SK-N-SH (cell line): ENCODE data around the gene GGACT. TPM values are rescaled to one million over a fixed set of nuclear protein-coding genes. Genes with fewer than 3 reads are reported as not detected.

Experiments
- CTCF ChIA-PET: fragments of 300-600, 350-600 bp; formaldehyde crosslinking; extraction: SDS; loops from one replicate; lab custom pipeline; 2021; lab: Yijun Ruan, JAX
- POLR2A ChIA-PET: fragments of 350-600 bp; sonication (Branson Sonifier 250); formaldehyde crosslinking; extraction: SDS; loops from one replicate; lab custom pipeline; 2020; ENCODE audit warnings: antibody characterized with exemption, inconsistent platforms; lab: Yijun Ruan, JAX
- DNase-seq: peaks from one replicate; pipeline ENCODE4 v3.0.0; 2012
- H2AFZ ChIP-seq: fragments of 200-600 bp; sonication (generic); 2 replicates; pipeline ENCODE4 v1.8.1; 2016; ENCODE audit warnings: antibody characterized with exemption, mild to moderate bottlenecking, low read depth
- H3F3A ChIP-seq: fragments of 200-600 bp; sonication (generic); replicated peaks from 2 replicates; pipeline ENCODE3; 2016; ENCODE audit warnings: antibody characterized with exemption, mild to moderate bottlenecking; ENCODE audit not compliant: insufficient read depth
- H3K27ac ChIP-seq, 2 experiments: fragments of 200-500 bp in 1 of 2; fragments of 200-600 bp in 1 of 2; sonication (Bioruptor generic) in 1 of 2; sonication (generic), shearing (Covaris generic) in 1 of 2; 2 replicates each; pipeline versions ENCODE4 v1.5.1 to v1.6.1; 2014 to 2016; ENCODE audit warnings: low read depth in 2 of 2, inconsistent platforms in 1 of 2, low read length in 1 of 2, mild to moderate bottlenecking in 1 of 2, mixed read lengths in 1 of 2
- H3K27me3 ChIP-seq: fragments of 200-600 bp; sonication (generic), shearing (Covaris generic); 2 replicates; pipeline ENCODE4 v1.6.1; 2016; ENCODE audit warnings: mixed run types; ENCODE audit not compliant: insufficient read depth
- H3K36me3 ChIP-seq, 2 experiments: fragments of 200-500 bp in 1 of 2; fragments of 200-600 bp in 1 of 2; sonication (Bioruptor generic) in 1 of 2; sonication (generic) in 1 of 2; replicated peaks in 1 of 2; 2 replicates each; pipeline versions ENCODE3 to v1.5.1; 2014 to 2016; ENCODE audit warnings: low read length in 1 of 2, mild to moderate bottlenecking in 1 of 2; ENCODE audit not compliant: insufficient read depth in 2 of 2, control insufficient read depth in 1 of 2
- H3K4me1 ChIP-seq, 2 experiments: fragments of 200-500 bp in 1 of 2; fragments of 200-600 bp in 1 of 2; sonication (Bioruptor generic) in 1 of 2; sonication (generic), shearing (Covaris generic) in 1 of 2; 2 replicates each; pipeline versions ENCODE4 v1.5.1 to v1.6.1; 2014 to 2016; ENCODE audit warnings: low read depth in 1 of 2, low read length in 1 of 2, mixed run types in 1 of 2; ENCODE audit not compliant: insufficient read depth in 2 of 2, control insufficient read depth in 1 of 2
- H3K4me2 ChIP-seq: fragments of 200-600 bp; sonication (generic), shearing (Covaris generic); 2 replicates; pipeline ENCODE4 v1.6.1; 2017; ENCODE audit warnings: mixed run types
- H3K4me3 ChIP-seq, 2 experiments: fragments of 200-500 bp in 1 of 2; fragments of 200-600 bp in 1 of 2; sonication (Bioruptor generic) in 1 of 2; sonication (generic), shearing (Covaris generic) in 1 of 2; 2 replicates each; pipeline versions ENCODE4 v1.5.1 to v1.8.1; 2014 to 2016; ENCODE audit warnings: low read depth in 2 of 2, inconsistent platforms in 1 of 2, low read length in 1 of 2, mild to moderate bottlenecking in 1 of 2, mixed read lengths in 1 of 2, moderate library complexity in 1 of 2
- H3K79me2 ChIP-seq: fragments of 200-600 bp; sonication (generic); 2 replicates; pipeline ENCODE4 v1.8.1; 2017; ENCODE audit warnings: mild to moderate bottlenecking; ENCODE audit not compliant: insufficient read depth
- H3K9ac ChIP-seq: fragments of 200-600 bp; sonication (generic); 2 replicates; pipeline ENCODE4 v1.6.1; 2017; ENCODE audit warnings: mixed run types
- H3K9me2 ChIP-seq: fragments of 200-600 bp; sonication (generic); 2 replicates; pipeline ENCODE4 v1.6.1; 2017; ENCODE audit warnings: mixed run types
- H3K9me3 ChIP-seq: fragments of 200-600 bp; sonication (generic); 2 replicates; pipeline ENCODE4 v1.6.1; 2017; ENCODE audit warnings: mixed run types, mild to moderate bottlenecking, moderate library complexity
- H4K20me1 ChIP-seq: fragments of 200-600 bp; sonication (generic); 2 replicates; pipeline ENCODE4 v1.6.1; 2017; ENCODE audit warnings: mild to moderate bottlenecking, mixed run types; ENCODE audit not compliant: insufficient read depth
- FOSL2 ChIP-seq: IDR thresholded peaks from 2 replicates; pipeline ENCODE4 v1.4.0; 2012; ENCODE audit warnings: low read depth, mild to moderate bottlenecking, moderate library complexity, borderline replicate concordance
- FOXJ3 ChIP-seq: sonication (generic); formaldehyde crosslinking; IDR thresholded peaks from 2 replicates; pipeline ENCODE4 v1.5.1; 2020; ENCODE audit warnings: mild to moderate bottlenecking, missing genetic modification reagents
- GATA2 ChIP-seq: sonication (generic); formaldehyde crosslinking; IDR thresholded peaks from 2 replicates; pipeline ENCODE4 v1.5.0; 2020; ENCODE audit warnings: mild to moderate bottlenecking, missing genetic modification reagents
- JUND ChIP-seq: IDR thresholded peaks from 2 replicates; pipeline ENCODE4 v1.4.0; 2012
- MEF2A ChIP-seq: IDR thresholded peaks from 2 replicates; pipeline ENCODE4 v1.4.0; 2012; ENCODE audit warnings: low read depth, borderline replicate concordance
- MXI1 ChIP-seq: IDR thresholded peaks from 2 replicates; pipeline ENCODE4 v1.6.1; 2012; ENCODE audit warnings: mild to moderate bottlenecking, low read depth, low read length, improper control_type of control experiment
- NFIC ChIP-seq: IDR thresholded peaks from 2 replicates; pipeline ENCODE4 v1.4.0; 2012; ENCODE audit warnings: borderline replicate concordance
- NRF1 ChIP-seq: IDR thresholded peaks from 2 replicates; pipeline ENCODE4 v1.6.1; 2012; ENCODE audit warnings: low read depth, mild to moderate bottlenecking, low read length
- POLR2AphosphoS5 ChIP-seq: IDR thresholded peaks from 2 replicates; pipeline ENCODE4 v1.6.1; 2012; ENCODE audit warnings: low read depth, low read length
- TCF12 ChIP-seq: IDR thresholded peaks from 2 replicates; pipeline ENCODE4 v1.4.0; 2012
- WGBS: methylation state at CpG from one replicate; pipeline ENCODE4 v1.1.6; 2017; ENCODE audit warnings: low lambda C conversion rate; 5-methylcytosine and 5-hydroxymethylcytosine counted together
- polyA plus RNA-seq, 3 experiments: library from polyadenylated mRNA; depleted of rRNA; stranded (reverse); fragments of >200 nt; gene quantifications; 2 replicates each; pipeline ENCODE4 v1.2.3, GENCODE V29; 2012
- TF ChIP-seq, protein P1 (sequence below): fragments of 200-600 bp; sonication (generic); IDR thresholded peaks from 2 replicates; pipeline ENCODE4 v1.6.1; 2017; ENCODE audit warnings: antibody characterized with exemption, mild to moderate bottlenecking, moderate library complexity
- TF ChIP-seq, protein P2 (sequence below): IDR thresholded peaks from 2 replicates; pipeline ENCODE4 v1.4.0; 2012; ENCODE audit warnings: low read depth
- TF ChIP-seq, protein P3 (sequence below): IDR thresholded peaks from 2 replicates; pipeline ENCODE4; 2012
- TF ChIP-seq, protein P4 (sequence below): IDR thresholded peaks from 2 replicates; pipeline ENCODE4 v1.4.0; 2012; ENCODE audit warnings: low read depth, borderline replicate concordance

The GGACT gene
- polyA plus RNA-seq, 1 of the 3 experiments (the other 2 are of a cell fraction), result 7.1 TPM

DNA sequence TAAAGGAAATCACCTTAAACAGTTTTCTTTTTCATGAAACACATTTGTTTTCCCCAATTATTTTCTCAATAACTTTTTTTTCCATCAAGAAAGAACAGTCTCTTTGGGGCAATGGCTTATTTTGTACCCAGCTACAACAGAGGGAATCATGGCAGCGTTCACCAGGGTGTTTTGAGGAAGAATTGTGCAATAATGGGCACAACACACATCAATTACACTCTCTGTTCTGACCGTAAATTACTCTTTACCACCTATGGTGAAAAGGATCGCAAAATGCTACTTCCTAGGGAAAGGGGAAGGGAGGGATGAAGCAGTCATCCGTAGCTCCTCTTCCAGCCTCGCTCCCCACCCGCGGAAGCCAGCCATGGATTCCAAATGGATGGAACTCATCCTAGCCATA, 47.4 kb upstream of the GGACT start:
- Histone ChIP-seq H3K4me3 (no peak overlapping the region), H3K27ac (no peak overlapping the region), H3K9ac (no peak overlapping the region), H3K27me3 (no peaks in the 10 kb centered on the region), H3K9me3 (no peaks in the 10 kb centered on the region), H3K9me2 (no peaks in the 10 kb centered on the region), H3K36me3 (peaks cover 39 to 54% of the 10 kb centered on the region in 2 experiments), H3F3A (no peaks in the 10 kb centered on the region), H4K20me1 (no peaks in the 10 kb centered on the region), H3K4me2 (no peak overlapping the region), H2AFZ (no peak overlapping the region), H3K79me2 (no peaks in the 10 kb centered on the region), H3K4me1 (no peaks in the 10 kb centered on the region)
- DNase-seq, result no peak
- no peak for TF ChIP-seq MEF2A
- CTCF ChIA-PET, result no interaction called here
- POLR2A ChIA-PET, result no interaction called here
- WGBS, result 98% methylated on average over 7 of the region's 7 CpGs

DNA sequence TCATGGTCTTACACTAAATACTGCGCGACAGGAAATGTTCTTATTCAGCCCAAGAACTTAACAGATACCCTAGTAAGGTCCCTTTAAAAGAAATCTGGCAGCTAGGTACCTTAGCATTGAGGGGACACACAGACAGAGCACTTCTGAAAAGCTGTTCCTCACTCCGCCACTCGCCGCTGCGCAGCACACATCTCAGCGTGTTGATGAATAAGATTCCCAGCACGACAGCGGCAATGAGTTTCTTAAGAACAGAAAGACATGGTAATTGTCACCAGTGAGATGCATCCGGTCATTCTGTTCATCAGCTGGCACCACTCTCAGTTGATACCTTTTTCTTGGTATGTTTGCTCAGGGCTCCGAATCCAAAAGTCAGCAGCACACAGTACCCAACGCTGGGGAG, 46.1 kb upstream of the GGACT start:
- CTCF ChIA-PET, result no interaction called here
- 78% methylated on average over 8 of the region's 12 CpGs for WGBS
- POLR2A ChIA-PET, result no interaction called here

DNA sequence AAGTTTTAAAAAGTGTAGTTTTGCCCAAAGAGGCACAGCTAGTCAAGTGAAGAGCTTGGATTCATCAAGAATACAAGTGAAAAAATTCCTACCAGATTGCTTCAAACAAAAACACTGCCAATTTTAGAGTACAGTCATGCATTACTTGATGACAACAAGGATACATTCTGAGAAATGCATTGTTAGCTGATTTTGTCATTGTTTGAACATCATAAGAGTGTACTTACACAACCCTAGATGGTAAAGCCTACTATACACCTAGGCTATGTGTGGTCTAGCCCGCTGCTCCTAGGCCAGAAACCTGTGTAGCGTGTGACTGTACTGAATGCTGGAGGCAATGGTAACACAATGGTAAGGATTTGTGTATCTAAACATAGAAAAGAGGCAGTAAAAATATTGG, 44.9 kb upstream of the GGACT start:
- ChIA-PET POLR2A (no interaction called here), CTCF (no interaction called here)
- Histone ChIP-seq H3F3A (no peaks in the 10 kb centered on the region), H4K20me1 (no peaks in the 10 kb centered on the region), H3K36me3 (peaks cover 32 to 54% of the 10 kb centered on the region in 2 experiments)
- TF ChIP-seq NRF1 (no peak), JUND (peak; percentile 61), NFIC (peak; percentile 57; the same call in 1 of the 2 replicates), POLR2AphosphoS5 (no peak), TCF12 (peak; percentile 36; the same call in 1 of the 2 replicates), MEF2A (0 out of 2 replicates have a peak, but pooled peaks have one; percentile 13), FOSL2 (peak; percentile 41; the same call in 1 of the 2 replicates), FOXJ3 (CRISPR knock-in tag) (no peak), MXI1 (no peak)
- TF ChIP-seq, protein P1, sequence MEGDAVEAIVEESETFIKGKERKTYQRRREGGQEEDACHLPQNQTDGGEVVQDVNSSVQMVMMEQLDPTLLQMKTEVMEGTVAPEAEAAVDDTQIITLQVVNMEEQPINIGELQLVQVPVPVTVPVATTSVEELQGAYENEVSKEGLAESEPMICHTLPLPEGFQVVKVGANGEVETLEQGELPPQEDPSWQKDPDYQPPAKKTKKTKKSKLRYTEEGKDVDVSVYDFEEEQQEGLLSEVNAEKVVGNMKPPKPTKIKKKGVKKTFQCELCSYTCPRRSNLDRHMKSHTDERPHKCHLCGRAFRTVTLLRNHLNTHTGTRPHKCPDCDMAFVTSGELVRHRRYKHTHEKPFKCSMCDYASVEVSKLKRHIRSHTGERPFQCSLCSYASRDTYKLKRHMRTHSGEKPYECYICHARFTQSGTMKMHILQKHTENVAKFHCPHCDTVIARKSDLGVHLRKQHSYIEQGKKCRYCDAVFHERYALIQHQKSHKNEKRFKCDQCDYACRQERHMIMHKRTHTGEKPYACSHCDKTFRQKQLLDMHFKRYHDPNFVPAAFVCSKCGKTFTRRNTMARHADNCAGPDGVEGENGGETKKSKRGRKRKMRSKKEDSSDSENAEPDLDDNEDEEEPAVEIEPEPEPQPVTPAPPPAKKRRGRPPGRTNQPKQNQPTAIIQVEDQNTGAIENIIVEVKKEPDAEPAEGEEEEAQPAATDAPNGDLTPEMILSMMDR, result no peak
- TF ChIP-seq, protein P2, sequence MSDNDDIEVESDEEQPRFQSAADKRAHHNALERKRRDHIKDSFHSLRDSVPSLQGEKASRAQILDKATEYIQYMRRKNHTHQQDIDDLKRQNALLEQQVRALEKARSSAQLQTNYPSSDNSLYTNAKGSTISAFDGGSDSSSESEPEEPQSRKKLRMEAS, result peak; percentile 61
- TF ChIP-seq, protein P3, sequence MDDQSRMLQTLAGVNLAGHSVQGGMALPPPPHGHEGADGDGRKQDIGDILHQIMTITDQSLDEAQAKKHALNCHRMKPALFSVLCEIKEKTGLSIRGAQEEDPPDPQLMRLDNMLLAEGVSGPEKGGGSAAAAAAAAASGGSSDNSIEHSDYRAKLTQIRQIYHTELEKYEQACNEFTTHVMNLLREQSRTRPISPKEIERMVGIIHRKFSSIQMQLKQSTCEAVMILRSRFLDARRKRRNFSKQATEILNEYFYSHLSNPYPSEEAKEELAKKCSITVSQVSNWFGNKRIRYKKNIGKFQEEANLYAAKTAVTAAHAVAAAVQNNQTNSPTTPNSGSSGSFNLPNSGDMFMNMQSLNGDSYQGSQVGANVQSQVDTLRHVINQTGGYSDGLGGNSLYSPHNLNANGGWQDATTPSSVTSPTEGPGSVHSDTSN, result peak; percentile 49; the same call in 1 of the 2 replicates
- TF ChIP-seq, all 33 proteins: peak for 7
- DNase-seq, result no peak
- H3K9me2 ChIP-seq, result no peaks in the 10 kb centered on the region
- H3K4me1 ChIP-seq, result no peaks in the 10 kb centered on the region
- H3K27me3 ChIP-seq, result no peaks in the 10 kb centered on the region
- no peak overlapping the region for H2AFZ ChIP-seq
- no peak overlapping the region for H3K4me2 ChIP-seq
- H3K9me3 ChIP-seq, result no peaks in the 10 kb centered on the region
- H3K4me3 ChIP-seq, result no peak overlapping the region
- no peaks in the 10 kb centered on the region for H3K79me2 ChIP-seq
- peak overlapping the region in 1 of 2 experiments; percentile 54; a peak in 2 of 4 replicates for H3K27ac ChIP-seq
- H3K9ac ChIP-seq, result no peak overlapping the region
- WGBS, result 48% methylated on average over 2 of the region's 2 CpGs

More for the DNA sequence above, 46.1 kb upstream of the GGACT start:
- Histone ChIP-seq H3K9ac (no peak overlapping the region), H3K27me3 (no peaks in the 10 kb centered on the region), H3K9me3 (no peaks in the 10 kb centered on the region), H3K36me3 (peaks cover 32 to 62% of the 10 kb centered on the region in 2 experiments), H3K9me2 (no peaks in the 10 kb centered on the region), H3F3A (no peaks in the 10 kb centered on the region), H3K79me2 (no peaks in the 10 kb centered on the region), H3K27ac (no peak overlapping the region), H3K4me2 (no peak overlapping the region), H3K4me3 (no peak overlapping the region), H2AFZ (no peak overlapping the region), H3K4me1 (no peaks in the 10 kb centered on the region), H4K20me1 (no peaks in the 10 kb centered on the region)
- DNase-seq, result no peak
- TF ChIP-seq, protein P4, sequence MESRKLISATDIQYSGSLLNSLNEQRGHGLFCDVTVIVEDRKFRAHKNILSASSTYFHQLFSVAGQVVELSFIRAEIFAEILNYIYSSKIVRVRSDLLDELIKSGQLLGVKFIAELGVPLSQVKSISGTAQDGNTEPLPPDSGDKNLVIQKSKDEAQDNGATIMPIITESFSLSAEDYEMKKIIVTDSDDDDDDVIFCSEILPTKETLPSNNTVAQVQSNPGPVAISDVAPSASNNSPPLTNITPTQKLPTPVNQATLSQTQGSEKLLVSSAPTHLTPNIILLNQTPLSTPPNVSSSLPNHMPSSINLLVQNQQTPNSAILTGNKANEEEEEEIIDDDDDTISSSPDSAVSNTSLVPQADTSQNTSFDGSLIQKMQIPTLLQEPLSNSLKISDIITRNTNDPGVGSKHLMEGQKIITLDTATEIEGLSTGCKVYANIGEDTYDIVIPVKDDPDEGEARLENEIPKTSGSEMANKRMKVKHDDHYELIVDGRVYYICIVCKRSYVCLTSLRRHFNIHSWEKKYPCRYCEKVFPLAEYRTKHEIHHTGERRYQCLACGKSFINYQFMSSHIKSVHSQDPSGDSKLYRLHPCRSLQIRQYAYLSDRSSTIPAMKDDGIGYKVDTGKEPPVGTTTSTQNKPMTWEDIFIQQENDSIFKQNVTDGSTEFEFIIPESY, result no peak
- no peak for TF ChIP-seq GATA2 (CRISPR knock-in tag)
- TF ChIP-seq POLR2AphosphoS5, result no peak
